Neural progenitor cell (in vitro differentiated cells): ENCODE data around the gene SYCN. TPM values are rescaled to one million over a fixed set of nuclear protein-coding genes. Genes with fewer than 3 reads are reported as not detected.

Experiments
- DNase-seq: peaks from one replicate; pipeline ENCODE4 v3.0.0-alpha.2; 2016; ENCODE audit warnings: low spot score
- H2AFZ ChIP-seq: fragments of 200-600 bp; sonication (generic); replicated peaks from 2 replicates; pipeline ENCODE4 v1.6.1; 2016; ENCODE audit warnings: antibody characterized with exemption
- H3F3A ChIP-seq: fragments of 200-600 bp; sonication (generic); 2 replicates; pipeline ENCODE4 v1.6.1; 2016; ENCODE audit warnings: antibody characterized with exemption, low read depth
- H3K27ac ChIP-seq: fragments of 200-600 bp; sonication (generic); 2 replicates; pipeline ENCODE4 v1.5.1; 2016; ENCODE audit warnings: mild to moderate bottlenecking
- H3K27me3 ChIP-seq: fragments of 200-600 bp; sonication (generic); 2 replicates; pipeline ENCODE4 v1.6.1; 2016; ENCODE audit warnings: mild to moderate bottlenecking, moderate library complexity
- H3K36me3 ChIP-seq: fragments of 200-600 bp; sonication (generic); 2 replicates; pipeline ENCODE4 v1.5.1; 2016
- H3K4me1 ChIP-seq: fragments of 200-600 bp; sonication (generic); 2 replicates; pipeline ENCODE4 v1.6.1; 2016; ENCODE audit warnings: mixed run types
- H3K4me2 ChIP-seq: fragments of 200-600 bp; sonication (generic); 2 replicates; pipeline ENCODE4 v1.6.1; 2016
- H3K4me3 ChIP-seq: fragments of 200-600 bp; sonication (generic); 2 replicates; pipeline ENCODE4 v1.5.1; 2016
- H3K79me2 ChIP-seq: fragments of 200-600 bp; sonication (generic); 2 replicates; pipeline ENCODE4 v1.6.1; 2016; ENCODE audit warnings: low read depth
- H3K9ac ChIP-seq: fragments of 200-600 bp; sonication (generic); 2 replicates; pipeline ENCODE4 v1.6.1; 2016
- H3K9me3 ChIP-seq: fragments of 200-600 bp; sonication (generic); 2 replicates; pipeline ENCODE4 v1.5.1; 2016; ENCODE audit warnings: low read depth
- H4K20me1 ChIP-seq: fragments of 200-600 bp; sonication (generic); 2 replicates; pipeline ENCODE4 v1.6.1; 2016; ENCODE audit warnings: low read depth
- H3K27ac Mint-ChIP-seq: 3 replicates; pipeline ENCODE4 v1.8.0; 2021; ENCODE audit warnings: mixed read lengths
- H3K27me3 Mint-ChIP-seq: 2 replicates; pipeline ENCODE4 v1.8.0; 2022; ENCODE audit warnings: low read depth, mild to moderate bottlenecking, inconsistent platforms, moderate library complexity, mixed read lengths; ENCODE audit not compliant: insufficient read depth
- H3K36me3 Mint-ChIP-seq: 3 replicates; pipeline ENCODE4 v1.8.0; 2021; ENCODE audit warnings: mixed read lengths
- H3K4me1 Mint-ChIP-seq: 3 replicates; pipeline ENCODE4 v1.8.0; 2021; ENCODE audit warnings: mixed read lengths
- H3K4me3 Mint-ChIP-seq: 3 replicates; pipeline ENCODE4 v1.8.0; 2021; ENCODE audit warnings: mild to moderate bottlenecking, moderate library complexity, mixed read lengths
- H3K9me3 Mint-ChIP-seq: 3 replicates; pipeline ENCODE4 v1.8.0; 2020; ENCODE audit warnings: mixed read lengths
- CTCF ChIP-seq: fragments of 200-600 bp; sonication (generic); IDR thresholded peaks from 2 replicates; pipeline ENCODE4 v1.5.1; 2017; ENCODE audit warnings: antibody characterized with exemption, mild to moderate bottlenecking
- EZH2 ChIP-seq: fragments of 200-600 bp; sonication (generic); IDR thresholded peaks from 2 replicates; pipeline ENCODE4 v1.6.1; 2017; ENCODE audit warnings: antibody characterized with exemption, mild to moderate bottlenecking, moderate library complexity
- EZH2phosphoT487 ChIP-seq: fragments of 200-600 bp; sonication (generic); IDR thresholded peaks from 2 replicates; pipeline ENCODE4 v1.6.1; 2017; ENCODE audit warnings: antibody characterized with exemption
- total RNA-seq: library from RNA; depleted of rRNA; stranded (reverse); fragments of >200 nt; gene quantifications from 2 replicates; pipeline ENCODE4 v1.2.3, GENCODE V29; 2015; ENCODE audit warnings: low replicate concordance

The SYCN gene
- total RNA-seq, 1 donor from 2014 or later = not detected

GRCh38 chr19:39188960-39189359 is 15.1 kb downstream of the SYCN start:
- Histone ChIP-seq H3K4me2 (no peak overlapping the region), H3K9me3 (no peaks in the 10 kb centered on the region), H3K4me1 (no peaks in the 10 kb centered on the region), H3K4me3 (no peak overlapping the region), H3K79me2 (no peaks in the 10 kb centered on the region), H3K36me3 (no peaks in the 10 kb centered on the region), H4K20me1 (no peaks in the 10 kb centered on the region), H3K27me3 (no peaks in the 10 kb centered on the region), H2AFZ (no peak overlapping the region), H3K9ac (no peak overlapping the region), H3F3A (peaks cover 2% of the 10 kb centered on the region), H3K27ac (no peak overlapping the region)
- Mint-ChIP-seq H3K4me3 (no peak overlapping the region), H3K27ac (peak overlapping the region; percentile 6), H3K4me1 (peaks cover 10% of the 10 kb centered on the region), H3K27me3 (peaks cover 4% of the 10 kb centered on the region), H3K9me3 (no peaks in the 10 kb centered on the region), H3K36me3 (no peaks in the 10 kb centered on the region)
- TF ChIP-seq EZH2phosphoT487 (no peak), EZH2 (no peak), CTCF (no peak)
- DNase-seq = no peak

GRCh38 chr19:39187552-39187943 is 16.5 kb downstream of the SYCN start:
- Mint-ChIP-seq H3K27ac (no peak overlapping the region), H3K4me3 (no peak overlapping the region), H3K27me3 (peaks cover 4% of the 10 kb centered on the region), H3K4me1 (peaks cover 4% of the 10 kb centered on the region), H3K36me3 (no peaks in the 10 kb centered on the region), H3K9me3 (no peaks in the 10 kb centered on the region)
- Histone ChIP-seq H3K9me3 (no peaks in the 10 kb centered on the region), H4K20me1 (no peaks in the 10 kb centered on the region), H3F3A (peaks cover 2% of the 10 kb centered on the region), H3K27me3 (no peaks in the 10 kb centered on the region), H3K4me2 (no peak overlapping the region), H3K4me3 (no peak overlapping the region), H3K79me2 (no peaks in the 10 kb centered on the region), H2AFZ (no peak overlapping the region), H3K36me3 (no peaks in the 10 kb centered on the region), H3K27ac (no peak overlapping the region), H3K9ac (no peak overlapping the region), H3K4me1 (no peaks in the 10 kb centered on the region)
- DNase-seq = no peak
- no peak for TF ChIP-seq CTCF
- TF ChIP-seq EZH2phosphoT487 = no peak
- no peak for TF ChIP-seq EZH2

GRCh38 chr19:39186391-39186790 is 17.7 kb downstream of the SYCN start:
- H3K27me3 Mint-ChIP-seq = peaks cover 4% of the 10 kb centered on the region

More at GRCh38 chr19:39186391-39186790, 17.7 kb downstream of the SYCN start:
- Histone ChIP-seq H3F3A (peaks cover 2% of the 10 kb centered on the region), H3K4me2 (no peak overlapping the region), H3K9ac (no peak overlapping the region), H3K36me3 (no peaks in the 10 kb centered on the region), H3K27me3 (no peaks in the 10 kb centered on the region), H3K27ac (no peak overlapping the region), H3K9me3 (no peaks in the 10 kb centered on the region), H3K79me2 (no peaks in the 10 kb centered on the region), H3K4me3 (no peak overlapping the region), H3K4me1 (no peaks in the 10 kb centered on the region), H4K20me1 (no peaks in the 10 kb centered on the region), H2AFZ (no peak overlapping the region)
- Mint-ChIP-seq H3K4me1 (peaks cover 4% of the 10 kb centered on the region), H3K36me3 (peaks cover 4% of the 10 kb centered on the region), H3K4me3 (no peak overlapping the region), H3K27ac (no peak overlapping the region), H3K9me3 (no peaks in the 10 kb centered on the region)
- DNase-seq = no peak
- TF ChIP-seq EZH2 (no peak), EZH2phosphoT487 (no peak), CTCF (no peak)
